NCI-H2227 (cell line): ENCODE measurements around the gene CCDC169.
A peak's percentile ranks its signal among the peaks of the same experiment; 100 is the strongest.

Source experiments
- DNase-seq: peaks from one replicate; lab custom pipeline; 2025; ENCODE audit not compliant: unreplicated experiment; lab: John Stamatoyannopoulos, UW

CCDC169 gene

DNA sequence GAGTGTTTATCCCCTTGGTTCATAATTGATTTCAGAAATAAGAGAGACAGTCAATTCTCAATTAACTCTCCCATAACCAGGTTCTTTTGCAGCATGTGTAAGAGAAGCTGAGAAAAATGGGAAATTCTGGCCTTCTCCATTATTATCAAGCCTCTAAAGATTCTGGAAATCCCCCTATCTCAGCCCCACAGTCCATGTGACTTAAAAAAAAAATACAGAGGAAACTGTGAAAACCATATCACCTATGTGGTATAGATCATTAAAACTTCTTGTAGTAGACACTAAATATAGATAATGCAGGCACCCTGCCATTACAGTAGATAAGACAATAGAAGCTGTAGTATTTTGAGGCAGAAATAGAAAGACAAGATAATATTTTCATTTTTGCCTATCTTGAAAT lies 48.9 kb downstream of the CCDC169 start:
- no peak for DNase-seq

DNA sequence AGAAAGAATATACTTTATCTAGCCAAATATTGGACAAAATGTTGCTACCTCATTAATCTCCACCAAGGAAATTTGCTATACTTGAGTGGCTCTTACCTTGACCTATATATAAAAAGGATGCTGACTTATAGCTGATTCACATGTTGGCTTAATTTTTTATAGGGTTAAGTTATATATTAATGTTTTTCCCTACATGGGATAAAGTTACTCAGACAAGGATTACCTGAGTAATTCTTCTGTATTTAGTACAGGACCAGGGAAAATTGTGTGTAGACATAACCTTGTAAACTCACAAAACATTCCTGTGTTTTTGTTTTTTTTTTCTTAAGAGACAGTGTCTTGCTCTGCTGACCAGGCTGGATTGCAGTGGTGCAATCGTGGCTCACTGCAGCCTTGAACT lies 52.6 kb downstream of the CCDC169 start:
- no peak for DNase-seq

DNA sequence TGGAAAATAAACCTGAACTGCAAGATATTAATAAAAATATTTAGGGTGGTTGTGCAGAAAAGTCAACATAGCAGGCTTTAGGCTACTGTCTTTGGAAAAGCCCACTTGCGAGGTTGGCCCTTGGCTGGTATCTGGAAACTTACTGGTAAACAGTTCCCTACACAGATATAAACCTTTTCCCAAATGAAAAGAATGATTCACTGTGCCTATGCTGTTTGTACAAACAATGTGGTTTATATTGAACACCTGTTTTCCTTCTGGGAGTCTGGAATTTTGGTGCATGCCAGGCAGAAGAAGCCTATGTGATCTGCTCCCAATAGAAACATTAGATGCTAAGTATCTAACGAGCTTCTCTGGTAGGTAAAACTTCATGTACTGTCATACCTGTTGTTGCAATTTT lies 53.5 kb downstream of the CCDC169 start:
- DNase-seq, result no peak

DNA sequence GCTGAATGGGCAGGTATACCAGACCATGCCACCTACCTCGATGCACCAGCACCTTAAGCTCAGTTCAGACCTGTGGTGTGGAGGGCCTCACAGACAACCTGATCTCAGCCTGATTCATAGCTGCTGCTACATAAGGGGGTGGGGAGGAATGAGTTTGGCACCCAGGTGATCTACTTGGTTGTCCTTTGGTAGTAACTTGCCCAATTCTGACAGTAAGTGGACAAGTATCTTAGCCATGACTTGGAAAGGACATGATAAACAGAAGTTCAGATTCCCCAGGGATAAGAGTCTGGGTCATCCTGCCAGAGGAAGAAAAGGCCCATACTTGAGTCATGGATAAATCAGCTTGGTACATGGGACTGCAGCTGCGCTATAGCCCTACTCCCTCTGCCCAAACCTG lies 54.9 kb downstream of the CCDC169 start:
- no peak for DNase-seq

DNA sequence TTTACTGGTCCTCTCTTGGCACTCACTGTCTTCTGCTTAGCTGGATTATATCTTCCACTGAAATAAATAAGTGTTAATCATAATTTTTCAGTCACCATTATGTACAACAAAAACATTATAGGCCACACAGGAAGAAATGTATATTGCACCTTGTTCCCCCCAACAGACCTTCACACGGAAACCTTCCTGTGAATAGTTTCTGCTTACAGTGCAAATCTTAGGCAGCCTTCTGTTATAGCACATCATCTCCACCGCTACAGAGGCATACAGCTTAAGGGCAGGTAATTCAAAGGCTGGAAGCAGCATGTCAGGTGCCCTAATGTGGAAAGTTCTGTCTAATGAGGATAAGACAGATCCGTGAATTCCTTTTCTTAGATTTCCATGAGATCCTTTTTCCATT lies 66.4 kb downstream of the CCDC169 start:
- DNase-seq, result no peak

DNA sequence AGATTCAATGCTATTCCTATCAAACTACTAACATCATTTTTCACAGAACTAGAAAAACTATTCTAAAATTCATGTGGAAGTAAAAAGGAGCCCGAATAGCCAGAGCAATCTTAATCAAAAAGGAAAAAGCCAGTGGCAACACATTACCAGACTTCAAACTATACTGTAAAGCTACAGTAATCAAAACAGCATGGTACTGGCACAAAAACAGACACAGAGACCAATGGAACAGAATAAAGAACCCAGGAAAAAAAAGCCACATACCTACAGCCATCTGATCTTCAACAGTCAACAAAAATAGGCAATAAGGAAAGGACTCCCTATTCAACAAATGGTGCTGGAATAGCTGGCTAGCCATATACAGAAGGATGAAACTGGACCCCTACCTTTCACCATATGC lies 72.9 kb downstream of the CCDC169 start:
- DNase-seq, result no peak

DNA sequence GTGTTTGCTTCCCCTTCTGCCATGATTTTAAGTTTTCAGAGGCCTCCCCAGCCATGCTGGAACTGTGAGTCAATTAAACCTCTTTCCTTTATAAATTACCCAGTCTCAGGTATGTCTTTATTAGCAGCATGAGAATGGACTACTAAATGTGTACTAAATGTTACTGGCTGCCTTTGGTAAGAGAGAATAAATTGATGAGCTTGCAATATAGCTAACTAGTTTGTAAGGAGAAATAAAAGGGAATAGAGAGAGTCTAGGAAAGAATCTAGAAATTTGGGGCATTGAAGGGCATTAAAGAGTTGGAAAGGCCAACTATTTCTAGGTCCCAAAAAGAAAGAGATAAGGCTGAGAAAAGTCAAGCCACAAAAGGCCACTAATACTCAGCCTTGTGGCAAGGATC lies 77.7 kb downstream of the CCDC169 start:
- no peak for DNase-seq

DNA sequence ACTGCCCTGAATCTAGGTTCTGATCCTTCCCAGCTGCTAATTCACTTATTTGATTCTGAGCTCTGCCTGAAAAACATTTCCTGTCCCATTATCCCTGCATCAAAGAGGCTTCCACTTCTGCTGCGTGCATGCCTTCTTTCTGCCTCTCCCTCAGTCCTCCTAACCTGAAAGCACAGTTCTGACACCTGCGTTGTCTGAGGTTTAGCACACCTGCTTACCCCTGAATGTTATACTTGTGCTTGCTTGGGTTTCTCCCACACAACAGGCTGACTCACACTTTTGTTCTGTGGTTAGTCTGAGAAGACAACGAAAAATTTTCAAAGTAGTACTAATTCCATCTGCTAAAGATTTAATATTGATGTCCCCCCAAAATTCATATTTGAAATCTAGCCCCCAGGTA lies 80.2 kb downstream of the CCDC169 start:
- no peak for DNase-seq

DNA sequence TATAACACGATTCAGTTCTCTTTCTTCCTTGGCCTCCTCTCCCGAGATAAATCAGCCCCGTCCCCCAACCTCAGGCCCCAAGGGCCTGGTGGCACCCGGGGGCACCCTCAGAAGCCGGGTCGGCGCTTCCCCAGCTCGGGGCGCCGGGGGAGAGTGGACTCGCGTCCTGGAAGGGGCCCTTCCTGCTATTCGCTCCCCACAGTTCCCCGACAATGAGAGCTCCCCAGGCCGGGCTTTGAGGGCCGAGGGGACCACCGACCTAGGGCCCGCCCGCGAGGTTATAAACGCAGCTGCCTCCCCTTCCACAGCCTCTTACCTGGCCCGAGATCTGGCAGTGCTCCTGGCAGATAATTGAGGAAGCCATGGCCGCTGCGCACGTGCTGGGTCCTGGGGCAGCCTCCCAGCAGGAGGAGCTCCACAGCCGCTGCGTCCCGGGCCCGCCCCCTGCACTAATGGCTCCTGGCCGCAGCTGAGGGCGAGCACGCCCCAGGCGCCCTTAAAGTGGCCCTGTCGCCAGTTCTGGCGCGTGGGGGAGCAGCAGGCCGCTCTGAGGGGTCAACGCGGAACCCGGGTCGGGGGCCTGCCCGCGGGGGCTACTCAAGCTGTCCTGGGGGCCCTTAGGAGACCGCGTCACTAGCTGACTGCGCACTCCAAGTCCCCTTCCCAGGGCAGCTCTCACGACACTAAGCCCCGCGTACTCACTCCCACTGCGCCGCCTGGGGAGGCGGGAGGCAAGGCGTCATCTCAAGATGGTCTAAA lies 83.3 kb downstream of the CCDC169 start, which contains the start of gene SOHLH2:
Gene SOHLH2, minus strand, starts transcription at position 394 of the 759 bp plus-strand sequence. Its CDS starts 30 bp downstream, at position 364.
- DNase-seq, result no peak

DNA sequence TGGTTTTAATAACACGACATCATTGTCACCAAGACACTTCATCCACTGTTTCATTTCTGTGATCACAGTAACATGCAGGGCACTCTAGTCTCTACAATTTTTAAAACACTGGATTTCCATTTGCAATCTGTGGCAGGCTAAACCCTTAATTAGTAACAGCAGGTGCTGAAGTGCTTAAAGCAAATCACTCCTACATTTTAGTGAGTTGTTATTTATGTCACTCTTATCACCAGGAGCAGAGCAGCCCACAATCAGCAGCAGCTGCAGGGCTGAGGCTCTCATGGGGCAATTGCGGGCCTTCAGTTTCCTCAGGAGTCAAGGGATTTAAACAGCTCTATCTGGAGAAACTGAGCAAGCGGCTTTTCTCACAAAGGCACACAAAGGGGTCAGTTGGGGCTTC lies 84.8 kb downstream of the CCDC169 start:
- DNase-seq, result peak; percentile 76

DNA sequence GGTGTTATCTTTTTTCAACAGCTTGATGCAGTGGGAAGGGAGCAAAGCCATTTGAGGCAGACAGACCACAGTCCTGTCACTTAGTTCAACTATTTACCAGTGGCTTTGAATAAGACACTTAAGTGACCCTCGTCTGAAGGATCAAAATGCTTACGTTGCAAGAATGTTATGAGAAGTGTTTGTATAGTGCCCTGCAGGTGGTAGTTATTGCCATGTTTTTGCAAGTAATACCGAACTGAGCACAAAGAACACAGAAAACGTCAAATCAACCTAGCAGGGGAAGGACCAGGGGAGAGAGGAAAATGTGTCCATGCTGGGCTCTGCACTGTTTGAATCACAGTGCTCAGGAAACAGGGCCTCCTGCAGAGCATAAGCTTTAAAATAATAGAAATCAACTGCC lies 86.0 kb downstream of the CCDC169 start:
- DNase-seq, result peak; percentile 40

DNA sequence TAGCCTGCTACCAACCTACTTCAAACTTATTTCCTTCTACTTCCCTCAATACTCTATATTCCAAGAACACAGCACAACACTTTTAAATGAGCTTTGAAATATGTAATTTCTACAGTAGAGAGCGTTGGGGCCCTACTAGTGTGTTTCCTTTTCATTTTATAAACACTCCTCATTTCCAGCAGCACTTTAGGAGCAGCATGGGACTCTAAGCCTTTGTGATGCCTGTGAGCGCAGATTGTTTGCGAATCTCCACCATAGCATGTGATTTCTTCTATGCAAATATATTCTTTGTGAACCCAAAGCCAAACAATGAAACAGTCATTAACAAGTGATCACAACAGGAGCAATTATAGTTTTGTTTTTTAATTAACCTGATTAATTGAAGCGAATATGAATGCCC lies 86.9 kb downstream of the CCDC169 start:
- DNase-seq, result no peak

DNA sequence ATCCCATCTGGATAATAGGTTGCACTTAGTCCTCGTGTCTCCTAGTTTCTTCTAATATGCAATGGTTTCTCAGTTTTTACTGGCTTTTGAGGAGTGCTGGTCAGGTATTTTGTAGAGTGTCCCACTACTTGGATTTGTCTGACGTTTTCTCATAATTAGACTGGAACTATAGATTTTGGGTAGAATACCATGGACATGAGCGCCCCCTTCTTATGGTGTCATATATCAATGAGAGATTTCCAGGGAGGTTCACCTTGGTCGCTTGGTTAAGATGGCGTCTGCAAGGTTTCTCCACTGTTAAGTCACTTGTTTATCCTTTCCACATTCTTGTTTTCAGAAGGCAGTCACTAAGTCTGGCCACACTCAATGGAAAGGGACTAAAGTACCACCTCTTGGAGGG lies 89.9 kb downstream of the CCDC169 start:
- no peak for DNase-seq

DNA sequence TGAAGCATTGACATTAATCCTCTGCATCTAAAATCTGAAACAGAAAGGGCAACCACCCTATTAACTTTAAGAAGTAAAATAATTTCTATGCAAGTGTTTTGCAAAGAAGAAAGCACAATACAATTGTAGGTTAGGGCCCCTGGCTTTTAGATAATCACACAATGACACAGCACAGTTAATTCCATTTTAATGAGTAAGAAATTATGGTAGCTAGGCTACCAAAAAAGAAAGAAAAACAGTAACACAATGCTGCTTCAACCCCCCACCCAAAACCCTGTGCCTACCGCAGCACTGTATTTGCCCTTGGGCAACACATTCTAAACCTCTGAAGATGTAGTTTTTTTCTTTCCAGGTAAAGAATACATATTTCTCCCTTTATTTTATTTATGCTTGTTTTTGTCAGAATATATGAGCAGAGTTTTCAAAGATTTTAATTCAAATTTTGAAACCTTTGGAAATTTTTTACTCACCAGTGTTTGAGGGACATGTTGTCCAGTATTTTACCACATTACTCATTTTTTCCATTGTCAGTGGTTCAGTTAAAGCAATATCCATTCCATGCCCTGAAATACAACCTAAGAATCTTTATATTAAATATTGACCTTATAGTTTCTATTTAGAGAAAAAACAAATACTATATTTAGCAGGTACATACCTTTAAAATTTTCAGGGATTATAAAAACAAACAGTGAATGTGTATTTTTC lies 104.3 kb downstream of the CCDC169 start:
- DNase-seq, result no peak

DNA sequence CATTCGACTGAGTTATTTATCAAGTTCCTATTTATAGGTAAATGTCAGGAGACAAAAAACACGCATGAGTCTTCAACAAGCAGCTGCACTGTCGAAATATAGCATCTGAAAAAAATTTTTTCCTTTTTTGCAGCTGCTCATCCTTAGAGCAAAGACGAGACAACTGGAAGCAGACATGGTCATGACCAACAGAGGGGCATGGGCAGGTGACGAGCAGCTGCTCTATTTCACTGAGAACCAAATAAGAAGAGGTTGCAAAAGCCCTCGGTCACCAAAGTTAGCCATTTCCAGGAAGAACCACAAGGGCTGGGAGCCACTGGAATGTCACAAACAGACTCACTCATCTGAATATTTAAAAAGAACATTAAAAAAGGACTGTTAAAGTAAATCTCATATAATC lies 105.4 kb downstream of the CCDC169 start:
- DNase-seq, result no peak

DNA sequence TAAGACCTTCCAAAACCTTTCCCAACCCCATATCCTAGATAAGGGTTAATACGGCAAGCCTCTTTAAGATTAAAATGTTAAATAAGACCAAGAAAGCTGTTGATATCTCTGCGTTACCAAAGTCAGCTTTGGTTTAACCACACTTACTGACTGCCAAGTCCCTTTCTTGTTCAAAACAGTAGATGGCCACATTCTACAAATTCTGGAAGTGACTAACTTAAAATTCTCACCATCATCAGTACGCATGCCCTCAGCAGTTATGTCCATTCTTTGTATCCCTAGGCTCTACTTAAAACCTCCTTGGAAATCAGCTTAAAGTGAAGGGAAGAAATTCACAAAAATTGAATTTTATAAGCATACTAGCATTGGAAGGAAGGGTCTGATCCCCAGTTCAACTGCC lies 106.8 kb downstream of the CCDC169 start:
- no peak for DNase-seq

DNA sequence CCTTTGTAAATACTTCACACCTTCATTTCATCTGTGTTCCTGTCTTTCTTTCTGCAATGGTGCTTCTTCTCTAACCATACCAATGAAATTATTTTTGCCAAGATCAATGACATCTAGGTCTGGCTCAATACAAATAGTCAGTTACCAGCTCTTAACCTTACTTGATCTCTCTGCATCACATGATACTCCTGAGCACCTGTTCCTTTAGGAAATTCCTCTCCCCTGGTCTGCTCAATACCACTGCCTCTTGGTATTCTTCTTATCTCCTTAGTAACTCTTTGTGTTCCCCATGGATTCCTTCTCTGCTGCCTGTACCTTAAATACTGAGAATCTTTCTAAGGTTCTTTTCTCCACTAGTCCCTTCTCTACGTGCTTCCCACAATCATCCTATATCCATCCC lies 109.2 kb downstream of the CCDC169 start:
- no peak for DNase-seq

DNA sequence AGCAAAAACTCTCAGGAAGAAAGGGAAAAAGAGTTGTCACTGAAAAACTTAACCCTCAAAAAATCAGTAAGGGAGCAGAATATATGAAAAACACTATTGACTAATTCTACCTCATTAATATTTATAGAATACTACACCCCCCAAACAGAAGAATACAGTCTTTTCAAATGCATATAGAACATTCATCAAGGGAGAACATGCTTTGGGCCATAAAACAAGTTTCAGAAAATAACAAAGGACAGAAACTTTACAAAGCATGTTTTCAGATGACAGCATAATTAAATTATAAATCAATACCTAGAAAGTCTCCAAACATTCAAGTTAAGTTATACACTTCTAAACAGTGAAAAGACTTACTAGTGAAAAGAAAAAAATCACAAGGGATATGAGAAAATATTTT lies 113.7 kb downstream of the CCDC169 start:
- DNase-seq, result no peak
